ENCODE results near the gene TNPO2. TPM values are rescaled to one million over a fixed set of nuclear protein-coding genes. Genes with fewer than 3 reads are reported as not detected.
"Not testable (repeated sequence)": the region's sequence is repeated elsewhere in the genome, so short reads cannot be mapped to it uniquely, and the experiment has no call there.

Gene TNPO2
- total and polyA plus RNA-seq, 2 experiments from 2014 or later: 37.1 to 83.0 TPM

DNA sequence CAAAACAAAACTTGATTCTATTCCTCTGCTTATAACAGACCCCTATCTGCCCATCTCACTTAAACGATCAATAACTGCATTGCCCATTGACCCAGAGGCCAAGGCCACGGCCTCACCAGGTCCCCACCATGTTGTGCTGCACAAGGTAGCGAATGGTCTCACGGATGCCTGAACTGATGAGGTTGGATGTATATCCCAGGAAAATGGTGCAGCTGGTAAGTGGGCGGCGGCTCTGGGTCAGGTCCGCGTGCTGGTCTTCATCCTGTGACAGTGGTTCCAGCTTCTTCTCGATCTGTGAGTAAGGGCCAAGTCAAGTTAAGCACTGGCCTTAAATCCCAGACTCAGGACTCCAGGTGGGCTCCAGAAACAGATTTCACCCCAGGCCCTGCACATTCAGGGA, 43.7 kb downstream of the TNPO2 start:
- peak overlapping the region; percentile 92 for H3K4me3 Mint-ChIP-seq
- H3K27ac ChIP-seq (ENCODE audit: low read depth): no peak overlapping the region
- no peaks in the 10 kb centered on the region for H3K9me2 ChIP-seq (ENCODE audit: insufficient read depth)
- peaks cover 54% of the 10 kb centered on the region for H3K36me3 Mint-ChIP-seq (ENCODE audit: low read depth)
- peaks cover 19% of the 10 kb centered on the region; the same call in 1 of the 2 replicates for H3K36me3 ChIP-seq (ENCODE audit: insufficient read depth)
- no peak overlapping the region for H3K27ac Mint-ChIP-seq
- peaks cover 10% of the 10 kb centered on the region for H4K20me1 ChIP-seq (replicated peaks; ENCODE audit: insufficient read depth)
- H3K4me1 Mint-ChIP-seq: peaks cover 2% of the 10 kb centered on the region; the same call in 2 of the 3 replicates
- peak overlapping the region; percentile 60; the same call in 1 of the 2 replicates for H3K4me3 ChIP-seq
- TF ChIP-seq JUNB (IDR thresholded peaks at IDR 0.05; ENCODE audit: unreplicated experiment) (no peak), ZNF462 (CRISPR knock-in tag; IDR thresholded peaks at IDR 0.05) (no peak), NANOG (IDR thresholded peaks at IDR 0.05; ENCODE audit: borderline replicate concordance) (no peak), CREB1 (CRISPR knock-in tag; IDR thresholded peaks at IDR 0.05; ENCODE audit: low read depth) (no peak), POLR2AphosphoS5 (IDR thresholded peaks at IDR 0.05; ENCODE audit: low read depth) (no peak), ETS1 (IDR thresholded peaks at IDR 0.05) (no peak), CTCF (conservative IDR thresholded peaks at IDR 0.05; ENCODE audit: low read depth in 2 of 2) (no peak), STAT1 (IDR thresholded peaks at IDR 0.05; ENCODE audit: unreplicated experiment) (no peak), EZH2phosphoT487 (IDR thresholded peaks at IDR 0.05; ENCODE audit: unreplicated experiment) (no peak)
- no peak overlapping the region for H3K4me2 ChIP-seq
- no peaks in the 10 kb centered on the region for H3K27me3 ChIP-seq (ENCODE audit: insufficient read depth)
- H3K4me1 ChIP-seq (ENCODE audit: insufficient read depth): no peaks in the 10 kb centered on the region
- DNase-seq (ENCODE audit: low spot score) (no peak), ATAC-seq (no peak)
- H3K9me3 Mint-ChIP-seq: peaks cover 4% of the 10 kb centered on the region; the same call in 1 of the 3 replicates
- peaks cover 25% of the 10 kb centered on the region for H3K27me3 Mint-ChIP-seq (ENCODE audit: insufficient read depth, low read depth, poor library complexity)
- peaks cover 24% of the 10 kb centered on the region for H3F3A ChIP-seq (replicated peaks; ENCODE audit: low read depth)
- H3K79me2 ChIP-seq (replicated peaks; ENCODE audit: insufficient read depth): peaks cover 9% of the 10 kb centered on the region
- no peak overlapping the region for H2AFZ ChIP-seq

GRCh38 chr19:12678039-12678438, 45.7 kb downstream of the TNPO2 start:
- H3K27me3 ChIP-seq (ENCODE audit: insufficient read depth); H3K9me2 ChIP-seq (ENCODE audit: insufficient read depth); H3K4me1 Mint-ChIP-seq; H3K4me2 ChIP-seq; H3K27ac Mint-ChIP-seq; DNase-seq (ENCODE audit: low spot score); ATAC-seq; H3K9me3 Mint-ChIP-seq; H2AFZ ChIP-seq; H3K4me3 ChIP-seq; H3K27ac ChIP-seq (ENCODE audit: low read depth); H3K4me3 Mint-ChIP-seq; H3K4me1 ChIP-seq (ENCODE audit: insufficient read depth); H3K79me2 ChIP-seq (replicated peaks; ENCODE audit: insufficient read depth): not testable (repeated sequence)
- Mint-ChIP-seq H3K27me3 (ENCODE audit: insufficient read depth, low read depth, poor library complexity) (peaks cover 31% of the 10 kb centered on the region), H3K36me3 (ENCODE audit: low read depth) (peaks cover 72% of the 10 kb centered on the region)
- peaks cover 27% of the 10 kb centered on the region for H3F3A ChIP-seq (replicated peaks; ENCODE audit: low read depth)
- H3K36me3 ChIP-seq (ENCODE audit: insufficient read depth): peaks cover 31% of the 10 kb centered on the region; the same call in 1 of the 2 replicates
- peaks cover 12% of the 10 kb centered on the region for H4K20me1 ChIP-seq (replicated peaks; ENCODE audit: insufficient read depth)

Data from GM23338 (cell line).